Measurements from ENCODE around the gene APOL5.

Gene APOL5

DNA sequence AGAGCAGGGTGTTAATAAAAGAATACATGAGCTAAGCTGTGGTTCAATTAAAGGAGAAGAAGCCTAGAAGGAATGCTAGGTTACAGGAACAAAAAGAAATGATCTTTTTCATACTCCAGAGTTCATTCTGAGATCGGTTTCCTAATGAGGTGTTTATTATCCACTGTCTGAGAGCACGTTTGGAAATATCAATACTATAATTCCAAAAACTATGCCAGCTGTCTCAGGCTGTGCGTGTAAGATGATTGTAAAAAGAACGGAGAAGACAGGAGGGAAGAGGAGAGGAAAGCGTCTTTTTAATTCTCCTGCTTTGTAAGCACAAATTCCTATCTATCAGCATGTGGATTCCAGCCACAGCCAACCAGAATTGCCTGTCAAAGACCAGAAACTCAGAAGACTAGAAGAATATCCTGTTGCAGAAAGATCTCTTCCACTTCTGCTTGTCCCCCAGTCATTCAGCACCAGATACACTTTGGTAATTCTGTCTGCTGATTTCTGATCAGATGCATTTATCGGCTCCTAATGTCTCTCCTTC is 25.7 kb downstream of the APOL5 start:
- Histone ChIP-seq H3K36me3 (ENCODE audit: low read depth) (peaks cover 54% of the 10 kb centered on the region), H3K9me3 (ENCODE audit: severe bottlenecking) (no peaks in the 10 kb centered on the region), H3K4me3 (ENCODE audit: severe bottlenecking) (no peak overlapping the region), H3K27me3 (ENCODE audit: insufficient read depth, poor library complexity, severe bottlenecking) (no peaks in the 10 kb centered on the region), H3K27ac (ENCODE audit: poor library complexity, severe bottlenecking) (peak overlapping the region; percentile 20), H3K4me1 (ENCODE audit: insufficient read depth, poor library complexity, severe bottlenecking) (peaks cover 14% of the 10 kb centered on the region)
- TF ChIP-seq, protein P1, sequence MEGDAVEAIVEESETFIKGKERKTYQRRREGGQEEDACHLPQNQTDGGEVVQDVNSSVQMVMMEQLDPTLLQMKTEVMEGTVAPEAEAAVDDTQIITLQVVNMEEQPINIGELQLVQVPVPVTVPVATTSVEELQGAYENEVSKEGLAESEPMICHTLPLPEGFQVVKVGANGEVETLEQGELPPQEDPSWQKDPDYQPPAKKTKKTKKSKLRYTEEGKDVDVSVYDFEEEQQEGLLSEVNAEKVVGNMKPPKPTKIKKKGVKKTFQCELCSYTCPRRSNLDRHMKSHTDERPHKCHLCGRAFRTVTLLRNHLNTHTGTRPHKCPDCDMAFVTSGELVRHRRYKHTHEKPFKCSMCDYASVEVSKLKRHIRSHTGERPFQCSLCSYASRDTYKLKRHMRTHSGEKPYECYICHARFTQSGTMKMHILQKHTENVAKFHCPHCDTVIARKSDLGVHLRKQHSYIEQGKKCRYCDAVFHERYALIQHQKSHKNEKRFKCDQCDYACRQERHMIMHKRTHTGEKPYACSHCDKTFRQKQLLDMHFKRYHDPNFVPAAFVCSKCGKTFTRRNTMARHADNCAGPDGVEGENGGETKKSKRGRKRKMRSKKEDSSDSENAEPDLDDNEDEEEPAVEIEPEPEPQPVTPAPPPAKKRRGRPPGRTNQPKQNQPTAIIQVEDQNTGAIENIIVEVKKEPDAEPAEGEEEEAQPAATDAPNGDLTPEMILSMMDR (IDR thresholded peaks at IDR 0.05; ENCODE audit: poor library complexity, severe bottlenecking), result no peak
- ATAC-seq (ENCODE audit: low read depth) (no peak), DNase-seq (ENCODE audit: low spot score) (no peak)

DNA sequence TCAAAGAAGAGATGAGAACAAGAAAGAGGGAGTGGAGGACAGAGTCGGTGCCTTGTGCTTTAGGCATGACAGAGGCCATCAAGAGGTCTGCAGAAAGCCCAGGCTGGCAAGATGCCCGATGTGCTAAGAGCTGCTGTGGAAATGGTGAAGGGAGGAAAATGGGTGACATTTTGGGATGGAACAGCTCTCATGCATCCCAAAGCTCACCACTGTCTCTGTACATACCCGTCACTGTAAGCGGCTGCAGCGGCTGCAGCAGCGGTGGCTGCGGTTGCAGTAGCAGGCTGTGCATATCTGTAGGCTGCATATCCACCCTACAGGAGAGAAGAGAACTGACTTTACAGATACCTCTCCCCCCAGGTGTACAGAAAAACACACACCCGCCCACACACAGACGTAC is 28.6 kb downstream of the APOL5 start:
- Histone ChIP-seq H3K27ac (ENCODE audit: poor library complexity, severe bottlenecking) (no peak overlapping the region), H3K36me3 (ENCODE audit: low read depth) (peaks cover 61% of the 10 kb centered on the region), H3K4me1 (ENCODE audit: insufficient read depth, poor library complexity, severe bottlenecking) (peaks cover 14% of the 10 kb centered on the region), H3K9me3 (ENCODE audit: severe bottlenecking) (no peaks in the 10 kb centered on the region), H3K27me3 (ENCODE audit: insufficient read depth, poor library complexity, severe bottlenecking) (no peaks in the 10 kb centered on the region), H3K4me3 (ENCODE audit: severe bottlenecking) (no peak overlapping the region)
- TF ChIP-seq, protein P1 (IDR thresholded peaks at IDR 0.05; ENCODE audit: poor library complexity, severe bottlenecking), result no peak
- no peak for DNase-seq (ENCODE audit: low spot score)
- ATAC-seq (ENCODE audit: low read depth), result no peak

DNA sequence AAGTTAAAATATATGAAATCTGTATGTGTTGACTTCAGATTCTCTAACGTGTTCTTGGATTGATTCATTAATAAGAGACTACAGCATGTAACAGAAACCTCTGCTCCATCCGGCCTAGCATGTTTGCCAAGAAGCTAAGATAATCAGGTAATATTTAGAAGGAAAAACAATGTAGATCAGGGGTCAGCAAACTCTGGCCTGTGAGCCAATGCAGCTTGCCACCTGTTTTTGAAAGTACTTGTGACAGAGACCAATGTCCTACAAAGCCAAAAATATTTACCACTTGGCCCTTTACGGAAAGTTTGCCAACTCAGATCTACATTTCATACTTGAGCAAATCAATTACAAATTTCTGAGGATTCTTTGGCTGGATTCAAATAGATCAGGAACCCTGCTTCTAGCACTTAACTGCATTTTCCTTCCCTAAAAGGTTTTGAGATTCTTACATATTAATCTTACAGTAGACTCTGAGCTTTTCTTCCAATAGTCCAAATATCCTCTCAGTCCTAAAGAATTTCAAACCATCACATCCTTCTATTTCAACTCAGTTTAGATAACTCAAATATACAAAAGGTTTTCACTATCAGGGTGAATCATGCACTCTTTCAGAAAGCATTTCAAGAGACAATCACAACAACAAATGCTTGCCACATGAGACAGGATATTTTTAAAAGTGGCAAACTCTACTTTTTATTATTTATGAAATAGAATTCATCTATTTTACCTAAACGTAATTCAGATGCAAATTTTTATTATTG is 29.5 kb downstream of the APOL5 start:
- DNase-seq (ENCODE audit: low spot score) (no peak), ATAC-seq (ENCODE audit: low read depth) (no peak)
- Histone ChIP-seq H3K9me3 (ENCODE audit: severe bottlenecking) (no peaks in the 10 kb centered on the region), H3K27ac (ENCODE audit: poor library complexity, severe bottlenecking) (no peak overlapping the region), H3K27me3 (ENCODE audit: insufficient read depth, poor library complexity, severe bottlenecking) (no peaks in the 10 kb centered on the region), H3K4me1 (ENCODE audit: insufficient read depth, poor library complexity, severe bottlenecking) (peaks cover 13% of the 10 kb centered on the region), H3K4me3 (ENCODE audit: severe bottlenecking) (no peak overlapping the region), H3K36me3 (ENCODE audit: low read depth) (peaks cover 68% of the 10 kb centered on the region)
- TF ChIP-seq, protein P1 (IDR thresholded peaks at IDR 0.05; ENCODE audit: poor library complexity, severe bottlenecking), result no peak

DNA sequence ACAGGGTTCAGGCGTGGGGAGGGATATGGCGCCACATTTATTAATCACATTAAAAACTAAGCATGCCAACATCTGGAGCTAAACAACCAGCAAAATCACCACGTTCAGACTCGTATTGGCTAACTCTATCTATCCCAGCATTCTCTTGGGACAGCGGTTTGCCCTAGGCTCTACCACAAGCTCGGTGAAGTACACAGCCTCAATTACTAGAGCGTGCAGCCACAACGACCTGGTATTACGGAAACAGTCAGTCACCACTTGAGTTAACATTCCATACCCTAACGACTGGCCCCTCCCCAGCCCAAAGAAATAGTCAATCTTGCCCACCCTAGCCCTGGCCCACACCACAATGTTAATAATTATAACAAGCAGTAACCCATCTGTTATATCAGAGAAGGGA is 32.1 kb downstream of the APOL5 start:
- Histone ChIP-seq H3K36me3 (ENCODE audit: low read depth) (peaks cover 71% of the 10 kb centered on the region), H3K4me3 (ENCODE audit: severe bottlenecking) (no peak overlapping the region), H3K4me1 (ENCODE audit: insufficient read depth, poor library complexity, severe bottlenecking) (no peaks in the 10 kb centered on the region), H3K27ac (ENCODE audit: poor library complexity, severe bottlenecking) (no peak overlapping the region), H3K9me3 (ENCODE audit: severe bottlenecking) (no peaks in the 10 kb centered on the region), H3K27me3 (ENCODE audit: insufficient read depth, poor library complexity, severe bottlenecking) (no peaks in the 10 kb centered on the region)
- ATAC-seq (ENCODE audit: low read depth), result no peak
- no peak for DNase-seq (ENCODE audit: low spot score)
- TF ChIP-seq, protein P1 (IDR thresholded peaks at IDR 0.05; ENCODE audit: poor library complexity, severe bottlenecking), result no peak

Measured in RWPE2 (cell line).